OCI-LY3 (cell line): ENCODE data around the gene ST7.
A peak's percentile ranks its signal among the peaks of the same experiment; 100 is the strongest.

ENCODE experiments used
- H2AFZ ChIP-seq: fragments of 200-600, 300-600 bp; shearing (Covaris generic); 2 replicates; pipeline ENCODE4 v1.6.0; 2014; ENCODE audit warnings: antibody characterized with exemption, low read depth, low read length
- H3K27ac ChIP-seq: fragments of 200-600, 300-600 bp; sonication (generic); 2 replicates; pipeline ENCODE4 v1.5.1; 2014; ENCODE audit warnings: mild to moderate bottlenecking, low read length, moderate library complexity, mixed read lengths
- H3K27me3 ChIP-seq: fragments of 200-600, 300-600 bp; sonication (generic); 2 replicates; pipeline ENCODE4 v1.6.1; 2014; ENCODE audit warnings: low read depth, low read length, mixed read lengths
- H3K36me3 ChIP-seq: fragments of 200-600, 300-600 bp; sonication (generic); replicated peaks from 2 replicates; pipeline ENCODE3; 2014; ENCODE audit warnings: low read depth, low read length, mixed read lengths
- H3K4me1 ChIP-seq: fragments of 300-600, 200-600 bp; sonication (generic); 2 replicates; pipeline ENCODE4 v1.6.1; 2014; ENCODE audit warnings: low read length, mixed read lengths
- H3K4me2 ChIP-seq: fragments of 200-600, 300-600 bp; sonication (generic); 2 replicates; pipeline ENCODE4 v1.6.1; 2014; ENCODE audit warnings: low read length, mixed read lengths
- H3K4me3 ChIP-seq: fragments of 300-600, 200-600 bp; sonication (generic); 2 replicates; pipeline ENCODE4 v1.5.1; 2014; ENCODE audit warnings: antibody characterized with exemption, mild to moderate bottlenecking, low read length, moderate library complexity
- H3K79me2 ChIP-seq: fragments of 300-600, 200-600 bp; shearing (Covaris generic); 2 replicates; pipeline ENCODE4 v1.6.1; 2014; ENCODE audit warnings: mild to moderate bottlenecking, low read length, mixed read lengths
- H3K9ac ChIP-seq: fragments of 300-600, 200-600 bp; shearing (Covaris generic); 2 replicates; pipeline ENCODE4 v1.6.0; 2014; ENCODE audit warnings: mild to moderate bottlenecking, low read length, moderate library complexity
- H3K9me3 ChIP-seq: fragments of 200-600, 300-600 bp; shearing (Covaris generic); 2 replicates; pipeline ENCODE4 v1.6.1; 2014; ENCODE audit warnings: low read length, mixed read lengths; ENCODE audit not compliant: insufficient read depth
- H4K20me1 ChIP-seq: fragments of 200-600, 300-600 bp; sonication (generic); 2 replicates; pipeline ENCODE4 v1.6.1; 2016; ENCODE audit warnings: low read length, mixed read lengths; ENCODE audit not compliant: insufficient read depth
- EZH2phosphoT487 ChIP-seq: fragments of 200-600 bp; shearing (Covaris generic); IDR thresholded peaks from 2 replicates; pipeline ENCODE4 v1.6.1; 2018; ENCODE audit warnings: antibody characterized with exemption, mixed run types, low read depth
- TF ChIP-seq, protein P1 (sequence below): fragments of 200-600, 300-600 bp; sonication (generic); IDR thresholded peaks from 2 replicates; pipeline ENCODE4 v1.5.1; 2014; ENCODE audit warnings: antibody characterized with exemption, low read length, low read depth

ST7 gene

DNA sequence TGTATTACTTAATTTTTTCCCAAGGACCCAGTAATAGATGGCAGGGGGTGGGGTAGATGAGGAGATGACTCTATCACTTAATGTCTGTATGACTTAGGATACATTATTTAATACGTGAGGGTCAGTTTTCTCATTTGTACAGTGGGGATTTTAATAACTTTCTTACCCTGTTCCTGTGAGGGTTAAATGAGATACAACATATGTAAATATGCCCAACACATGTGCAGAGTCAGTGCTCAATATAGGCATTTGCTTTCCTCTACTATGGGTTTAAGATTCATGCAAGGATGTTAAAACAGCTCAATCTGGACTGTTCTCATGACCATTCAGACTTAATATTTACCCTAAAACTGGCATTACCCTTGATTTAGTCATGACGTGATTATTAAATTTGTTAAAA lies 31.2 kb downstream of the ST7 start:
- H3K9me3 ChIP-seq, result no peaks in the 10 kb centered on the region
- no peaks in the 10 kb centered on the region for H3K27me3 ChIP-seq
- no peak overlapping the region for H3K9ac ChIP-seq
- H3K4me3 ChIP-seq, result no peak overlapping the region
- H3K27ac ChIP-seq, result no peak overlapping the region
- H3K79me2 ChIP-seq, result peaks cover 74% of the 10 kb centered on the region
- H3K36me3 ChIP-seq, result no peaks in the 10 kb centered on the region
- peaks cover 14% of the 10 kb centered on the region; the same call in 1 of the 2 replicates for H4K20me1 ChIP-seq
- no peak overlapping the region for H3K4me2 ChIP-seq
- peaks cover 56% of the 10 kb centered on the region for H3K4me1 ChIP-seq
- H2AFZ ChIP-seq, result no peak overlapping the region
- TF ChIP-seq, protein P1, sequence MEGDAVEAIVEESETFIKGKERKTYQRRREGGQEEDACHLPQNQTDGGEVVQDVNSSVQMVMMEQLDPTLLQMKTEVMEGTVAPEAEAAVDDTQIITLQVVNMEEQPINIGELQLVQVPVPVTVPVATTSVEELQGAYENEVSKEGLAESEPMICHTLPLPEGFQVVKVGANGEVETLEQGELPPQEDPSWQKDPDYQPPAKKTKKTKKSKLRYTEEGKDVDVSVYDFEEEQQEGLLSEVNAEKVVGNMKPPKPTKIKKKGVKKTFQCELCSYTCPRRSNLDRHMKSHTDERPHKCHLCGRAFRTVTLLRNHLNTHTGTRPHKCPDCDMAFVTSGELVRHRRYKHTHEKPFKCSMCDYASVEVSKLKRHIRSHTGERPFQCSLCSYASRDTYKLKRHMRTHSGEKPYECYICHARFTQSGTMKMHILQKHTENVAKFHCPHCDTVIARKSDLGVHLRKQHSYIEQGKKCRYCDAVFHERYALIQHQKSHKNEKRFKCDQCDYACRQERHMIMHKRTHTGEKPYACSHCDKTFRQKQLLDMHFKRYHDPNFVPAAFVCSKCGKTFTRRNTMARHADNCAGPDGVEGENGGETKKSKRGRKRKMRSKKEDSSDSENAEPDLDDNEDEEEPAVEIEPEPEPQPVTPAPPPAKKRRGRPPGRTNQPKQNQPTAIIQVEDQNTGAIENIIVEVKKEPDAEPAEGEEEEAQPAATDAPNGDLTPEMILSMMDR, result no peak
- TF ChIP-seq EZH2phosphoT487, result no peak

DNA sequence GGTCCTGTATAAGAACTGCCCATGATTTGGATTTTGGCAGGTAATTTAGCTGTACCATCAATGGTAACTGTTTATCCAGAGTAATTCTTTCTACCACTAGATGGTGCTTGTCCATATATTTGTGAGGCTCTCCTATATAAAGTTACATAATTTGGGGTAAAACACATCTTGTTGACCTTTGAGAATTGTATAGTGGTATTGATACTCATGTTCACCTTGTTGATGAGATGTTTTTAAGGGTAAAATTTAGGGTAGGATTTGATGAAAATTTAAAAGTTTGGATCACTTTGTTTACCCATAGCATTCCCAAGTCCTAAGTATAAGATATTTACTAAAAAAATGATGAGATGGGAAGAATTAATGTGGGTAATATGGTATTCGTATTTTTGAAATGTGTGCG lies 31.6 kb downstream of the ST7 start:
- Histone ChIP-seq H3K4me2 (no peak overlapping the region), H3K36me3 (no peaks in the 10 kb centered on the region), H3K9ac (no peak overlapping the region), H4K20me1 (peaks cover 14% of the 10 kb centered on the region; the same call in 1 of the 2 replicates), H3K9me3 (no peaks in the 10 kb centered on the region), H3K27ac (no peak overlapping the region), H3K4me3 (no peak overlapping the region), H3K4me1 (peaks cover 56% of the 10 kb centered on the region), H3K27me3 (no peaks in the 10 kb centered on the region), H3K79me2 (peaks cover 77% of the 10 kb centered on the region), H2AFZ (no peak overlapping the region)
- no peak for TF ChIP-seq EZH2phosphoT487
- TF ChIP-seq, protein P1, result peak; percentile 87

DNA sequence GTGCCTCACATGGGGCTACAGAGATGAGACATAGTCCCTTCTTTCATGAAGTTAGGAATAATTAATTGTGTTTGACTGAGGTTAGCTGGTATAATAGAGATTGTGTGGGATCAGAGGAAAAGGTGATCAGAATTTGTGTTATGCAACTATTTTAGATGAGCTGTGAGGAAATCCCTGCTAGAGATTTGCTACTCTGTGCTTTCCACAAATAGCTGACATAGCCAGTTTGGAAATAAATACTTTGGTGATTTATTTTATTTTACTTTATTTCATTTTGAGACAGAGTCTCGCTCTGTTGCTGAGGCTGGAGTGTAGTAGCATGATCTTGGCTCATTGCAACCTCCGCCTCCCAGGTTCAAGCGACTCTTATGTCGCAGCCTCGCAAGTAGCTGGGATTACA lies 32.3 kb downstream of the ST7 start:
- Histone ChIP-seq H3K4me3 (no peak overlapping the region), H3K4me2 (no peak overlapping the region), H3K36me3 (peaks cover 6% of the 10 kb centered on the region), H3K79me2 (peaks cover 78% of the 10 kb centered on the region), H3K9me3 (no peaks in the 10 kb centered on the region), H3K27me3 (no peaks in the 10 kb centered on the region), H3K27ac (no peak overlapping the region), H2AFZ (no peak overlapping the region), H4K20me1 (peaks cover 14% of the 10 kb centered on the region; the same call in 1 of the 2 replicates), H3K9ac (no peak overlapping the region), H3K4me1 (peaks cover 56% of the 10 kb centered on the region)
- TF ChIP-seq, protein P1, result no peak
- no peak for TF ChIP-seq EZH2phosphoT487

DNA sequence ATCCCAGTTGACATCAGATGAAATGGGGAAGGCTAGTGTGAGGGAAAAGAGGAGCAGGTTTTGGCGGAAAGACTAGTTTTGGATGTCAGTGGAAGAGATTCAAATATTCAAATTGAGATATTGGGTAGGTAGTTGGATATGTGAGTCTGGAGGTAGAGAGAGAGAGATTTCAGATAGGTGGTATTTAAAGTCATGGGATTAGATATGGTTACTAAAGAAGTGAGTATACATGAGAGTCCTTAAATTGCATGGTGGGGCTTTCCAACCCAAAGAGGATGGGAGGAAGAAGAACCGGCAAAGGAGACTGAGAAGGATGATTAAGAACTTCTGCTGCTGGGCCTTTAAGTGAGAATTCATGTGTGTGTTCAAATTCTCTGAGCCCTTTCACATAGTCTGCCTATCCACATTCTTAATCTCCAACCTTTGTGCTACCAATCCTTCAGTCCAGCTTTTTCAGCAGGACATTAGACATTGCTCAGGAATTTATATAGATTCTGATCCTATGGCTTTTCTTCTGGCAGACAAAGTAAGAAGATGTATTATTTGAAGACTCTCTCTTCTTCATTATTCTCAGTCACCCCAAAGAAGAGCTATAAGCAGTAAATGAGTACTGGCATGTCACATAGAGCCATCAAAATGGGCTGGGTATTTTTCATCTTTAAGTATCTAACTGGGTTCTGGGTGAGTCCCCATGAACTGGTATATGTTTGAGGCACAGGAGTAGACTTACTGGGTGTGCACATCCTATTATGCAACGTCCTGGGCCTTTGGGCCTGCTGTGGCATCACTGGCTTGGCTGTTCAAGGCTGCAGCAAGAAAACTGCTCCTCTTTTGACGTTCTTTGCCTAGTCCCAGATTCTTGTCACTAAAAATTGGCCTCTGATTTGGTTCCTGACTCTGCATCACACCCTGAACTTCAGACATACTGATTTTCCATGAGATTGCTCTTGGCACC lies 33.6 kb downstream of the ST7 start:
- H2AFZ ChIP-seq, result no peak overlapping the region
- 0 out of 2 replicates have a peak, but pooled peaks cover 6% of the 10 kb centered on the region for H3K9me3 ChIP-seq
- H3K27me3 ChIP-seq, result no peaks in the 10 kb centered on the region
- peaks cover 84% of the 10 kb centered on the region for H3K79me2 ChIP-seq
- H3K36me3 ChIP-seq, result peaks cover 12% of the 10 kb centered on the region
- H3K4me2 ChIP-seq, result peak overlapping the region; percentile 48
- H4K20me1 ChIP-seq, result peaks cover 11% of the 10 kb centered on the region; the same call in 1 of the 2 replicates
- peak overlapping the region; percentile 2; the same call in 1 of the 2 replicates for H3K9ac ChIP-seq
- TF ChIP-seq, protein P1, result no peak
- TF ChIP-seq EZH2phosphoT487, result no peak
- peak overlapping the region; percentile 49 for H3K27ac ChIP-seq
- H3K4me1 ChIP-seq, result peaks cover 52% of the 10 kb centered on the region
- no peak overlapping the region for H3K4me3 ChIP-seq
